Stomach (tissue), 4 donors: ENCODE data around the gene NRSN2.
"Not testable (repeated sequence)": the region's sequence is repeated elsewhere in the genome, so short reads cannot be mapped to it uniquely, and the experiment has no call there.

ENCODE experiments used
- EP300 ChIP-seq: sonication (generic); formaldehyde crosslinking; IDR thresholded peaks from one replicate; pipeline ENCODE4 v1.6.1; 2017; ENCODE audit warnings: antibody characterized with exemption
- POLR2A ChIP-seq, 4 donors: fragments of 450-650 bp; IDR thresholded peaks; one replicate each; pipeline ENCODE4 v1.6.1; 2016; ENCODE audit warnings: antibody characterized with exemption in 4 of 4, control low read depth in 2 of 4, mild to moderate bottlenecking in 1 of 4, moderate library complexity in 1 of 4
- POLR2AphosphoS5 ChIP-seq, 3 donors: sonication (generic); formaldehyde crosslinking; IDR thresholded peaks; one replicate each; pipeline ENCODE4 v1.6.1; 2016; ENCODE audit warnings: antibody characterized with exemption in 3 of 3
- TF ChIP-seq, protein P1 (sequence below), 7 experiments: fragments of 450-650 bp in 4 of 7; fragments of 200-600 bp in 3 of 7; sonication (generic) in 3 of 7; IDR thresholded peaks; one replicate each; pipeline ENCODE4 v1.5.1; 2016 to 2019; ENCODE audit warnings: antibody characterized with exemption in 7 of 7, control low read depth in 2 of 7, mild to moderate bottlenecking in 1 of 7

GRCh38 chr20:356154-356553 is 9.2 kb downstream of the NRSN2 start:
- TF ChIP-seq, protein P1, sequence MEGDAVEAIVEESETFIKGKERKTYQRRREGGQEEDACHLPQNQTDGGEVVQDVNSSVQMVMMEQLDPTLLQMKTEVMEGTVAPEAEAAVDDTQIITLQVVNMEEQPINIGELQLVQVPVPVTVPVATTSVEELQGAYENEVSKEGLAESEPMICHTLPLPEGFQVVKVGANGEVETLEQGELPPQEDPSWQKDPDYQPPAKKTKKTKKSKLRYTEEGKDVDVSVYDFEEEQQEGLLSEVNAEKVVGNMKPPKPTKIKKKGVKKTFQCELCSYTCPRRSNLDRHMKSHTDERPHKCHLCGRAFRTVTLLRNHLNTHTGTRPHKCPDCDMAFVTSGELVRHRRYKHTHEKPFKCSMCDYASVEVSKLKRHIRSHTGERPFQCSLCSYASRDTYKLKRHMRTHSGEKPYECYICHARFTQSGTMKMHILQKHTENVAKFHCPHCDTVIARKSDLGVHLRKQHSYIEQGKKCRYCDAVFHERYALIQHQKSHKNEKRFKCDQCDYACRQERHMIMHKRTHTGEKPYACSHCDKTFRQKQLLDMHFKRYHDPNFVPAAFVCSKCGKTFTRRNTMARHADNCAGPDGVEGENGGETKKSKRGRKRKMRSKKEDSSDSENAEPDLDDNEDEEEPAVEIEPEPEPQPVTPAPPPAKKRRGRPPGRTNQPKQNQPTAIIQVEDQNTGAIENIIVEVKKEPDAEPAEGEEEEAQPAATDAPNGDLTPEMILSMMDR (IDR thresholded peaks at IDR 0.05) = not testable (repeated sequence)
- TF ChIP-seq POLR2A (IDR thresholded peaks at IDR 0.05); POLR2AphosphoS5 (IDR thresholded peaks at IDR 0.05); EP300: not testable (repeated sequence)
